Measurements from ENCODE around the gene DYNLT1. TPM values are rescaled to one million over a fixed set of nuclear protein-coding genes. Genes with fewer than 3 reads are reported as not detected.
A peak's percentile ranks its signal among the peaks of the same experiment; 100 is the strongest.

DYNLT1 gene
- total and polyA plus RNA-seq, 9 of the 15 experiments (the other 6 are each of a cell fraction or from before 2014, with no cell fraction given), result 42.2 to 583 (median 127) TPM

DNA sequence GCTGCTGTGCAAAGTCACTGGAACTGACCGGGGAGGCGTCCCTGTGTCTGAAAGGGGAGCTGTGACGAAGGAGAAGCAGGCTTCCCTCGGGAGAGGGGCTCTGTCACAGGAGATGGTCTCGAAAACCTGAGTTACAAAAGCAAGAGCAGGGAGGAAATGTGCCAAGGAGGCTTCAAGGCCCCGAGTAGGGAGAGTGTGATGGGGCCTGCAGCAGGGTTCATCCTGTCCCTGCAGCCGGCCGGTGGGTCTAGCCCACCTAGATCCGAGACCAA is 16.7 kb downstream of the DYNLT1 start:
- Histone ChIP-seq H2AFZ (ENCODE audit: low read depth, low read length) (no peak overlapping the region), H3K27ac (ENCODE audit: extremely low read depth, low read depth, low read length) (no peak overlapping the region), H4K20me1 (replicated peaks; ENCODE audit: control insufficient read depth, insufficient read depth, low read length) (peaks cover 12% of the 10 kb centered on the region), H3K9me3 (replicated peaks; ENCODE audit: control insufficient read depth, insufficient read depth, low read depth, low read length) (no peaks in the 10 kb centered on the region), H3K27me3 (ENCODE audit: control insufficient read depth in 2 of 2, insufficient read depth in 2 of 2, low read length in 2 of 2) (no peaks in the 10 kb centered on the region), H3K36me3 (ENCODE audit: control insufficient read depth, insufficient read depth, low read length) (peaks cover 89% of the 10 kb centered on the region; the same call in 2 of the 3 replicates), H3K79me2 (ENCODE audit: control insufficient read depth, insufficient read depth, low read length) (no peaks in the 10 kb centered on the region), H3K4me3 (no peak overlapping the region), H3K9ac (ENCODE audit: insufficient read depth in 1 of 2, low read depth in 2 of 2, low read length in 2 of 2) (peak overlapping the region in 1 of 2 experiments; percentile 37; a peak in 1 of 4 replicates), H3K4me1 (replicated peaks in 1 of 2; ENCODE audit: control insufficient read depth in 2 of 2, insufficient read depth in 2 of 2, low read length in 2 of 2) (peaks cover 17 to 21% of the 10 kb centered on the region in 2 experiments), H3K4me2 (ENCODE audit: insufficient read depth, low read length) (no peak overlapping the region), H3K9me1 (ENCODE audit: control insufficient read depth, insufficient read depth, low read length) (no peaks in the 10 kb centered on the region)
- DNase-seq (ENCODE audit: extremely low read depth in 1 of 4, low spot score in 3 of 4), result no peak
- ChIA-PET POLR2A (interaction anchor here (0.7 to 1.9 kb wide), 4 partner anchors 11 to 47 kb away, joined by 3 to 5 read pairs (median 4); partner anchors contain the start of gene DYNLT1), CTCF (ENCODE audit: low intra/inter-chr PET ratio) (no interaction called here)
- ATAC-seq, result no peak
- in situ Hi-C loops (cut with MboI) (no loop called here), intact Hi-C loops (cut with micrococcal nuclease) (no loop called here)
- WGBS (ENCODE audit: insufficient coverage, low coverage, missing lambda C conversion rate), result 93% methylated on average over 9 of the region's 9 CpGs
- no TSS peak for BruUV-seq (replicated peaks)
- no peak for FAIRE-seq
- TF ChIP-seq FOS (IDR thresholded peaks at IDR 0.05; ENCODE audit: extremely low read depth, insufficient read length) (no peak), ZNF212 (CRISPR knock-in tag; IDR thresholded peaks at IDR 0.05) (no peak), RBM17 (IDR thresholded peaks at IDR 0.05; ENCODE audit: borderline replicate concordance, low read depth, low read length) (no peak), SETDB1 (IDR thresholded peaks at IDR 0.05; ENCODE audit: low read length) (no peak), FOXK1 (CRISPR knock-in tag; IDR thresholded peaks at IDR 0.05; ENCODE audit: borderline replicate concordance) (no peak), HSF4 (CRISPR knock-in tag; IDR thresholded peaks at IDR 0.05; ENCODE audit: borderline replicate concordance) (no peak), SMAD2 (IDR thresholded peaks at IDR 0.05; ENCODE audit: low read depth, low read length) (no peak), TEAD4 (IDR thresholded peaks at IDR 0.05; ENCODE audit: low read length) (no peak), TEAD4 (CRISPR knock-in tag; IDR thresholded peaks at IDR 0.05; ENCODE audit: borderline replicate concordance) (no peak), SP1 (CRISPR knock-in tag; IDR thresholded peaks at IDR 0.05) (no peak), NR3C1 (CRISPR knock-in tag; IDR thresholded peaks at IDR 0.05) (no peak), ZC3H4 (CRISPR knock-in tag; IDR thresholded peaks at IDR 0.05; ENCODE audit: borderline replicate concordance) (no peak)
- TF ChIP-seq, protein P1, sequence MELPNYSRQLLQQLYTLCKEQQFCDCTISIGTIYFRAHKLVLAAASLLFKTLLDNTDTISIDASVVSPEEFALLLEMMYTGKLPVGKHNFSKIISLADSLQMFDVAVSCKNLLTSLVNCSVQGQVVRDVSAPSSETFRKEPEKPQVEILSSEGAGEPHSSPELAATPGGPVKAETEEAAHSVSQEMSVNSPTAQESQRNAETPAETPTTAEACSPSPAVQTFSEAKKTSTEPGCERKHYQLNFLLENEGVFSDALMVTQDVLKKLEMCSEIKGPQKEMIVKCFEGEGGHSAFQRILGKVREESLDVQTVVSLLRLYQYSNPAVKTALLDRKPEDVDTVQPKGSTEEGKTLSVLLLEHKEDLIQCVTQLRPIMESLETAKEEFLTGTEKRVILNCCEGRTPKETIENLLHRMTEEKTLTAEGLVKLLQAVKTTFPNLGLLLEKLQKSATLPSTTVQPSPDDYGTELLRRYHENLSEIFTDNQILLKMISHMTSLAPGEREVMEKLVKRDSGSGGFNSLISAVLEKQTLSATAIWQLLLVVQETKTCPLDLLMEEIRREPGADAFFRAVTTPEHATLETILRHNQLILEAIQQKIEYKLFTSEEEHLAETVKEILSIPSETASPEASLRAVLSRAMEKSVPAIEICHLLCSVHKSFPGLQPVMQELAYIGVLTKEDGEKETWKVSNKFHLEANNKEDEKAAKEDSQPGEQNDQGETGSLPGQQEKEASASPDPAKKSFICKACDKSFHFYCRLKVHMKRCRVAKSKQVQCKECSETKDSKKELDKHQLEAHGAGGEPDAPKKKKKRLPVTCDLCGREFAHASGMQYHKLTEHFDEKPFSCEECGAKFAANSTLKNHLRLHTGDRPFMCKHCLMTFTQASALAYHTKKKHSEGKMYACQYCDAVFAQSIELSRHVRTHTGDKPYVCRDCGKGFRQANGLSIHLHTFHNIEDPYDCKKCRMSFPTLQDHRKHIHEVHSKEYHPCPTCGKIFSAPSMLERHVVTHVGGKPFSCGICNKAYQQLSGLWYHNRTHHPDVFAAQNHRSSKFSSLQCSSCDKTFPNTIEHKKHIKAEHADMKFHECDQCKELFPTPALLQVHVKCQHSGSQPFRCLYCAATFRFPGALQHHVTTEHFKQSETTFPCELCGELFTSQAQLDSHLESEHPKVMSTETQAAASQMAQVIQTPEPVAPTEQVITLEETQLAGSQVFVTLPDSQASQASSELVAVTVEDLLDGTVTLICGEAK (IDR thresholded peaks at IDR 0.05), result no peak
- TF ChIP-seq, protein P1 (CRISPR knock-in tag; IDR thresholded peaks at IDR 0.05), result no peak
- TF ChIP-seq, protein P2, sequence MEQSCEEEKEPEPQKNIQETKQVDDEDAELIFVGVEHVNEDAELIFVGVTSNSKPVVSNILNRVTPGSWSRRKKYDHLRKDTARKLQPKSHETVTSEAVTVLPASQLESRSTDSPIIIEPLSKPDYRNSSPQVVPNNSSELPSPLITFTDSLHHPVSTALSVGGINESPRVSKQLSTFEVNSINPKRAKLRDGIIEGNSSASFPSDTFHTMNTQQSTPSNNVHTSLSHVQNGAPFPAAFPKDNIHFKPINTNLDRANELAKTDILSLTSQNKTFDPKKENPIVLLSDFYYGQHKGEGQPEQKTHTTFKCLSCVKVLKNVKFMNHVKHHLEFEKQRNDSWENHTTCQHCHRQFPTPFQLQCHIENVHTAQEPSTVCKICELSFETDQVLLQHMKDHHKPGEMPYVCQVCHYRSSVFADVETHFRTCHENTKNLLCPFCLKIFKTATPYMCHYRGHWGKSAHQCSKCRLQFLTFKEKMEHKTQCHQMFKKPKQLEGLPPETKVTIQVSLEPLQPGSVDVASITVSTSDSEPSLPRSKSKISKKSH (CRISPR knock-in tag; IDR thresholded peaks at IDR 0.05), result no peak
